Measurements from ENCODE around the gene MRPL50.

DNA sequence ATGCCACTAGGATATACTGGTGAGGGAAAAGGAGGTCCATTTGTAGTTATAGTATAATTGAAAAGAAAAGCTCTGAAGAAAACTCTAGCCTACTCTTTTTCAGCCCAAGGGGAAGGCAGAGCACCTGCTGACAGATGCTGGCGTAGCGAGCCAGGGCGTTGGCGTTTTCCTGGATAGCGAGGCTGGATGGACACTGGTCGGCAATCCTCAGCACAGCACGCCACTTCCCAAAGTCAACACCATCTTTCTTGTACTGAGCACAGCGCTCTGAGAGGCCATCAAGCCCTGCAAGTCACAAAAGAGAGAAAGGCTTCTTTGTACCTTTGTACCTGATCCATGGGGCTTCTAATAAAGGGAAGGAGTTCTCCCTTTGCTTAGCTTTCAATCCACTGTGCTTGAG is 28.9 kb upstream of the MRPL50 start:
- TF ChIP-seq SUZ12 (IDR thresholded peaks at IDR 0.05), result no peak
- no peak for TF ChIP-seq SP1 (IDR thresholded peaks at IDR 0.05)
- no peak for TF ChIP-seq NFRKB (IDR thresholded peaks at IDR 0.05)
- no peak for TF ChIP-seq ELF4 (IDR thresholded peaks at IDR 0.05)
- no peak for TF ChIP-seq LEF1 (IDR thresholded peaks at IDR 0.05; ENCODE audit: borderline replicate concordance)
- no peak for TF ChIP-seq TARDBP (IDR thresholded peaks at IDR 0.05)

All from HEK293T (cell line).